ENCODE results near the gene DAPK1. TPM values are rescaled to one million over a fixed set of nuclear protein-coding genes. Genes with fewer than 3 reads are reported as not detected.

DAPK1 gene
- total RNA-seq, 1 experiment from 2014 or later = 19.7 TPM

DNA sequence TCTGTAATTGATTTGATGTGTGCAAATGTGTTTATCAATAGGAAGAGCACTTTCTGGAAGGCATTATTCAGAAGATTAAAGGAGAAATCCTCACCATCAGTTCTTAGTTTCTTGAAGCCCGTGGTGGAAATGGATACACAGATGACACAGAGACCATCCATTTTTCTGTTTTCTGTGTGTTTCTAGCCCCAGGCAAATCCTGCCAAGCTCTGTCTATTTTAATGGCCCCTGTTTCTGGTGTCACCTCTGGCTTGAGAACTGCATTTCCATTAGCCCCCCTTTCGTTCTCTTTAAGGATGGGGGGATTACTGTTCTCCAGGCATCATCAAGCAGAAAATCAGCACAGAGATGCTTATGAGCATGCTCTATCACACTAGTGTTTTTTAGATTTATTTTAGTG lies 37.3 kb downstream of the DAPK1 start:
- CTCF ChIA-PET = interaction anchor here (1.2 kb wide), 1 partner anchor 38 kb away, joined by 3 read pairs; no protein-coding TSS in a partner anchor
- DNase-seq (ENCODE audit: unreplicated experiment) = no peak

GRCh38 chr9:87535817-87536539 lies 38.3 kb downstream of the DAPK1 start:
- POLR2A ChIA-PET = interaction anchor here (0.6 to 1.0 kb wide), 3 partner anchors 20 to 160 kb away, joined by 3 read pairs; no protein-coding TSS in a partner anchor
- no peaks in the 10 kb centered on the region for H3K4me1 Mint-ChIP-seq (ENCODE audit: insufficient read depth, unreplicated experiment)
- H3K4me3 Mint-ChIP-seq (ENCODE audit: unreplicated experiment) = no peak overlapping the region
- CTCF ChIA-PET = interaction anchor here (0.8 to 1.2 kb wide), 2 partner anchors 39 to 105 kb away, joined by 3 read pairs; no protein-coding TSS in a partner anchor
- TF ChIP-seq CTCF (IDR thresholded peaks at IDR 0.05; ENCODE audit: unreplicated experiment) = no peak
- intact Hi-C loops (cut with micrococcal nuclease) = no loop called here
- peaks cover 10% of the 10 kb centered on the region for H3K36me3 Mint-ChIP-seq (ENCODE audit: insufficient read depth, unreplicated experiment)
- H3K27ac Mint-ChIP-seq (ENCODE audit: low read depth, unreplicated experiment) = no peak overlapping the region
- DNase-seq (ENCODE audit: unreplicated experiment) = no peak
- no peaks in the 10 kb centered on the region for H3K27me3 Mint-ChIP-seq (ENCODE audit: insufficient read depth, unreplicated experiment)
- no peaks in the 10 kb centered on the region for H3K9me3 Mint-ChIP-seq (ENCODE audit: unreplicated experiment)
- BruUV-seq (replicated peaks) = no TSS peak

More for the DNA sequence above, 37.3 kb downstream of the DAPK1 start:
- no peak overlapping the region for H3K27ac Mint-ChIP-seq (ENCODE audit: low read depth, unreplicated experiment)
- POLR2A ChIA-PET = interaction anchor here (0.6 to 0.9 kb wide), 2 partner anchors 9 to 946 kb away, joined by 3 read pairs; no protein-coding TSS in a partner anchor
- H3K9me3 Mint-ChIP-seq (ENCODE audit: unreplicated experiment) = no peaks in the 10 kb centered on the region
- H3K4me1 Mint-ChIP-seq (ENCODE audit: insufficient read depth, unreplicated experiment) = no peaks in the 10 kb centered on the region
- H3K4me3 Mint-ChIP-seq (ENCODE audit: unreplicated experiment) = no peak overlapping the region
- intact Hi-C loops (cut with micrococcal nuclease) = no loop called here
- no peak for TF ChIP-seq CTCF (IDR thresholded peaks at IDR 0.05; ENCODE audit: unreplicated experiment)
- BruUV-seq (replicated peaks) = no TSS peak
- H3K27me3 Mint-ChIP-seq (ENCODE audit: insufficient read depth, unreplicated experiment) = no peaks in the 10 kb centered on the region
- peaks cover 4% of the 10 kb centered on the region for H3K36me3 Mint-ChIP-seq (ENCODE audit: insufficient read depth, unreplicated experiment)

DNA sequence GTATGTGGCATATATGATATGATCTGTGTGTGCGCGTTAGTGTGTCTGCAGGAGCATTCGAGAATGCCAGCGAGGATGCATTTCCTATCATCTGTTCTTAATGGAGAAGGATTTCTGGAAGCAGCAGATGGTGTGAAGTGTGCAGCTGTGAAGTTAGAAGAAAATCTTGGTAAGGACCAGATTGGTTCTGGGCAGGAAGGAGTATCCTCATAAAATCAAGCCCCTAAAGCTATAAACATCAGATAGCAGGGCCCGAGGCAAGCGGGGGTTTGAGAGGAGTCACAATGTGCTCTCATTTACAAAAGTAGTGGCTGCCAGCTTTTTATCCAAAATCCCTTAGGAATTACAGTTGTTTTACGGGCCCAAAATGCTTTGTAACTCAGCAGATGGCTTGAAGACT lies 40.0 kb downstream of the DAPK1 start:
- intact Hi-C loops (cut with micrococcal nuclease) = no loop called here
- no peak overlapping the region for H3K4me3 Mint-ChIP-seq (ENCODE audit: unreplicated experiment)
- H3K27ac Mint-ChIP-seq (ENCODE audit: low read depth, unreplicated experiment) = no peak overlapping the region
- no peaks in the 10 kb centered on the region for H3K27me3 Mint-ChIP-seq (ENCODE audit: insufficient read depth, unreplicated experiment)
- ChIA-PET CTCF (interaction anchor here (0.8 to 1.2 kb wide), 2 partner anchors 12 to 275 kb away, joined by 3 to 6 read pairs; no protein-coding TSS in a partner anchor), POLR2A (no interaction called here)
- BruUV-seq (replicated peaks) = no TSS peak
- no peak for DNase-seq (ENCODE audit: unreplicated experiment)
- peaks cover 10% of the 10 kb centered on the region for H3K36me3 Mint-ChIP-seq (ENCODE audit: insufficient read depth, unreplicated experiment)
- no peaks in the 10 kb centered on the region for H3K9me3 Mint-ChIP-seq (ENCODE audit: unreplicated experiment)
- H3K4me1 Mint-ChIP-seq (ENCODE audit: insufficient read depth, unreplicated experiment) = peaks cover 5% of the 10 kb centered on the region
- TF ChIP-seq CTCF (IDR thresholded peaks at IDR 0.05; ENCODE audit: unreplicated experiment) = no peak

GRCh38 chr9:87540444-87541105 lies 42.9 kb downstream of the DAPK1 start:
- Mint-ChIP-seq H3K4me3 (ENCODE audit: unreplicated experiment) (no peak overlapping the region), H3K9me3 (ENCODE audit: unreplicated experiment) (no peaks in the 10 kb centered on the region), H3K27me3 (ENCODE audit: insufficient read depth, unreplicated experiment) (no peaks in the 10 kb centered on the region), H3K27ac (ENCODE audit: low read depth, unreplicated experiment) (no peak overlapping the region), H3K4me1 (ENCODE audit: insufficient read depth, unreplicated experiment) (peaks cover 5% of the 10 kb centered on the region), H3K36me3 (ENCODE audit: insufficient read depth, unreplicated experiment) (peaks cover 10% of the 10 kb centered on the region)
- CTCF ChIA-PET = no interaction called here
- intact Hi-C loops (cut with micrococcal nuclease) = no loop called here
- POLR2A ChIA-PET = no interaction called here
- no peak for TF ChIP-seq CTCF (IDR thresholded peaks at IDR 0.05; ENCODE audit: unreplicated experiment)
- DNase-seq (ENCODE audit: unreplicated experiment) = no peak
- BruUV-seq (replicated peaks) = no TSS peak

Measured in MCF 10A (cell line).